Left forelimb (tissue), 1 donor: Measurements from ENCODE around the gene GTPBP6.
"Not testable (repeated sequence)": the region's sequence is repeated elsewhere in the genome, so short reads cannot be mapped to it uniquely, and the experiment has no call there.

Source experiments
- DNase-seq: peaks from one replicate; pipeline ENCODE4 v3.0.0-alpha.2; 2018; ENCODE audit warnings: low spot score

Gene GTPBP6

GRCh38 chrX:334971-335757 is 16.6 kb upstream of the GTPBP6 start:
- no peak for DNase-seq

DNA sequence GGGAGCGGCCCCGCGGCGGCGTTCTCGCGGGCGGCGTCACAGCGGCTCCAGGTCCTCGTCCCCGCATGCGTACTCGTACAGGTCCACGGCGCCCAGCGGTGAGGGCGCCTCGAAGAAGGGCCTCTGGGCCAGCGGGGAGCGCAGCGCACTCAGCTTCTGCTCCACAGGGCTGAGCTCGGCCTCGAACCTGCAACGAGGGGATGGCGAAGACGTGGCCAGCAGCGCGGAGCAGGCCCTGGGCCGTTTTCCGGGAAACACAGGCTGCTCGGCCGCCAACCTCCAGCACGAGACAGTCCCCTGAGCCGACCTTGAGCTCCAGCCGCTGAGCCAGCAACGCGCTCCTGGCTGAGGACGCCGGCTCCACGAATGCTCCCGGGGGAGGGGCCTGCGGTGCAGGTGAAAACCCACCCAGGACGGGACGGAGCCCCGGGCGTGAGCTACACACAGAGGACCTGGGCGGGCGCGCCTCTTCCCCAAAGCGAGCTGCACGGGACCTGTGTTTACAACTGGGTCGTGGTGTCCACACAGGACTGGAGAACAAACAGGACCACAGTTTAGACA is 15.8 kb upstream of the GTPBP6 start:
- no peak for DNase-seq

DNA sequence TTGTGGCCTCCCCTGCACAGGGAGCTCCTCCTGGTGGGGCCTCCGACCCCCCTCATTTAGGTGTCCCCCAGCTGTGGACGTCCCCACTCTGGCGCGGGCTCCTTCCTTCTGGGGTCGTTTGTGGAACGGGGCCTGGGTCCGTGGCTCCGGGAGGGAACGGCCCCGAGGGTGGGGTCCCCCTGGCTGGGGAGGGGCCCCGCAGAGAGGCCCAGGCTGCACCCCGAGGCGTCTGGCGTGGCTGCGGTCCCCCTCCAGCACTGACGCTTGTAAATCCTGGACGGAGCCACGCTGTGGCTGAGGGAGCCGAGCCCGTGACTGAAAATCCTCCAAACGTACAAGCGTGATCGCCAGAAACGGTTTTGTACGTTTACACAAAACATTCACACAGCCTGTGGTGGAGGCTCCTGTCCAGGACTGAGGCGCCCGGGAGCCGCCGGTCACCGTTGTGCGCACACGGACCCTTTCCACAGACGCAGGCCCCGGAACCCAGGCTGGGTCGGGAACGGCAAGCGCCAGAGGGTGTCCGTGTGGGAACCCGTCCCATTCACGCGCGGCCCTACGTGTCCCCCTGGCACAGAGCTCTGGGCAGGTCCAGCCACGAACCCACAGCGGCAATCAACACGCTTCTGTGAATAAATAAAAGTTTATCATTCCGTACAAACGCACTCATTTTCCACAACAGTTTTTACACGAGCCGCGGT is 15.2 kb upstream of the GTPBP6 start:
- no peak for DNase-seq

DNA sequence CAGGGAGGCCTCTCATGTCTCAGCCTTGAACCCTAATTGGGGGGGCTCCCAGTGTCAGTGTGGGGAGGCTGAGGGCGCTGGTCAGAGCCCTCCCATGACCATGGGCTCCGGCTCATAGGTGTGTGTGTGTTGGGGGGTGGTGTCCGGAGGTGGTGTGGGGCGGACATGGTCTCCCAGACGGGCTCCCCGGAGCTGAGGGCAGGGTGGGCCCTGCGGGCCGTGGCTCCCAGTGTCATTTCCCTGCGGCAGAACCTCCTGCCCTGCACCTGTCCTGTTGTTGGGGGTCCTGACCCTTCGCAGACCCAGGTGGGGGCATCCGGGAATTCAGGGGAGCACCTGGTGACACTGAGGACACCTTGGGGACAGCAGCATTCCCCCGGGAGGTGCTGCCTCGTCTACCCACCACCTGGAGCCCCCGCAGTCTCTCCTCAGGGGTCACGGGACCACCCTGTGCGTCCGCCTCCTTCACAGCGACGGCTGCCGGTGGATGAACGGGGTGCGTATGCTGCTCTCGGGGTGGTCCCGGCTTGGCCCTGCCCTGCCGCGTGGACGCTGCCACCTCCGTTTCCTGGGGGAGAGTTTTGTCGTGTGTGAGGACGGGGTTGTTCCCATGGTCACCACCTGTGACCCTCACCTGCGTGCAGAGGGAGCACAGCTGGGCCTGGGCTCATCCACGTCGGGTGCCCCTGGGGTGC is 14.5 kb upstream of the GTPBP6 start:
- no peak for DNase-seq

DNA sequence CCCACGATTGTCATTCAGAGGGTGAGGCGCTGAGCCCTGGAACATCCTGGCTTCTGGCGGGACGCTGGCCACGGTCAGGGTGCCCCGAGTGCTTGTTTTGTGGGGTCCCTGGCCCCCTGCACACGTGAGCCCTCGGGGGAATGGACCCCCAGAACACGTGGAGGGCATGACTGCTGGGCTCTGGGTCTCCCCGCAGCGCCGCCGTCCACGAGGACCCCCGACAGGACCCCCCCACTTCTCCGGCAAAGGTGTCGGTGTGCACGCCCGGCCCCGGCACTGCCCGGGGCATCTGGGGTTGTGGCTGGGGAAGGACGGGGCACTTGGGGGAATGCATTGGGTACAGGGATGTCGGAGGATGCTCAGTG is 13.9 kb upstream of the GTPBP6 start:
- no peak for DNase-seq

GRCh38 chrX:331825-332495 is 13.4 kb upstream of the GTPBP6 start:
- no peak for DNase-seq

- DNase-seq: no peak
These were observed 12.7 kb upstream of the GTPBP6 start for GRCh38 chrX:331151-331824.

GRCh38 chrX:330726-331150 is 12.1 kb upstream of the GTPBP6 start:
- no peak for DNase-seq

GRCh38 chrX:330141-330725 is 11.6 kb upstream of the GTPBP6 start:
- DNase-seq: not testable (repeated sequence)

GRCh38 chrX:329291-329910 is 10.8 kb upstream of the GTPBP6 start:
- no peak for DNase-seq

DNA sequence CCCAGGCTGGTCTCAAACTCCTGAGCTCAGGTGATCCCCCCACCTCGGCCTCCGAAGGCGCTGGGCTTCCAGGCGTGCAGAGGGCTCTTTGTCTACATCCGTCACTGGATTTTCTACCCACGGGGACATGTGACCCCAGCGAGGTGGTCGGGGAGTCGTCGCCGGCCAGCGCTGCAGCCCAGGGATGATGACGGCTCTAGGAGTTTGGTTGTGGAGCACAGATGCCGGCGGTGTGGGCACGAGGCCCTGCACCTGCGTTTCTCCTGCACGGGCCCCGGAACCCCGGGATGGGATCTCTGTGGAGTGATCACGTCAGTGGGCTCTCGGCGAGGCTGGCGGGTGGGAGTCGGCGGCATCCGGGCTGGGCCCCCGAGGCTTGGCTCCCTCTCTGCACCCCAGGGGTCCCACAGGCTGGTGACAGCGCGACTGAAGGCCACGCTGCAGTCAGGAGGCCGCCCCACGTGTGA is 9.1 kb upstream of the GTPBP6 start:
- no peak for DNase-seq

GRCh38 chrX:324664-325063 is 6.1 kb upstream of the GTPBP6 start:
- DNase-seq: not testable (repeated sequence)

GRCh38 chrX:323721-324628 is 5.4 kb upstream of the GTPBP6 start:
- DNase-seq: no peak

GRCh38 chrX:320126-320783 is 1.7 kb upstream of the GTPBP6 start:
- DNase-seq: no peak

GRCh38 chrX:319579-320125 is 1.1 kb upstream of the GTPBP6 start:
- no peak for DNase-seq

- peak; percentile 97 for DNase-seq
These were observed 393 bp downstream of the GTPBP6 start for GRCh38 chrX:318068-318738.

GRCh38 chrX:317424-318067 is 1.1 kb downstream of the GTPBP6 start:
- no peak for DNase-seq
